NCI-H748 treated with DMSO at 0.1 percent for 48 hours (cell line): ENCODE results near the gene CEMIP2.

ENCODE experiments used
- DNase-seq: peaks from one replicate; lab custom pipeline; 2025; lab: John Stamatoyannopoulos, UW

The CEMIP2 gene

DNA sequence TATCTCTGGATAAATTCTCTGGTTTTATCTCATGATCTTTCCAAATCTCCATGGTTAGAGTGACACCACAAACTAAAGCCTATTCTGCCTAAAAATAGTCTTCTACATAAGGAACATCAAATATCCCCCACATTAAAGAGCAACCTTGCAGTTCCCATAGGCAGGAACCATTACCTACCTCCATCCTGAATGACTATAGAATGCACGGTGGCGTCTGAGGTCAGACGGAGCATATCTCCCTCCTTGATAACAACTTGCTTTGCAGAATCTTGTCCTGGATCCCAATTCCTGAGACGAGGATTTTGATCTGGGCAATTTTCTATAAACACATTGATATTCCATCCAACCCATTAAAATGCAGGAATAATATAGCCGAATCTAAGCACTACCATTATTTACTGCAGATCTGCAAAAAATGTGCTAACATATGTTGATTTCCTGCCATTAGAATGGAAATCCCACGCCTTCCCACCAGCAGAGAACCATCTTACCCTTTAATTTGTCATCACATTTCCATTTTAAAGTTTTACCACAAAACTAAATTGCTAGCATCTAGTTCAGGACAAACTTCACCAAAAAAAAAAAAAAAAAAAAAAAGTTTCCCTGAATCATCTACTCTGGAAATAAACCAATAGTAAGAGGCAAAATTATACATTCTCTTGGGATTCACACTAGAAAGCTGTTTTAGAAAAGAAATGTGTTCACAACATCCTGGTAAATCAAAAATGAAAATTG lies 22.1 kb downstream of the CEMIP2 start:
- no peak for DNase-seq

DNA sequence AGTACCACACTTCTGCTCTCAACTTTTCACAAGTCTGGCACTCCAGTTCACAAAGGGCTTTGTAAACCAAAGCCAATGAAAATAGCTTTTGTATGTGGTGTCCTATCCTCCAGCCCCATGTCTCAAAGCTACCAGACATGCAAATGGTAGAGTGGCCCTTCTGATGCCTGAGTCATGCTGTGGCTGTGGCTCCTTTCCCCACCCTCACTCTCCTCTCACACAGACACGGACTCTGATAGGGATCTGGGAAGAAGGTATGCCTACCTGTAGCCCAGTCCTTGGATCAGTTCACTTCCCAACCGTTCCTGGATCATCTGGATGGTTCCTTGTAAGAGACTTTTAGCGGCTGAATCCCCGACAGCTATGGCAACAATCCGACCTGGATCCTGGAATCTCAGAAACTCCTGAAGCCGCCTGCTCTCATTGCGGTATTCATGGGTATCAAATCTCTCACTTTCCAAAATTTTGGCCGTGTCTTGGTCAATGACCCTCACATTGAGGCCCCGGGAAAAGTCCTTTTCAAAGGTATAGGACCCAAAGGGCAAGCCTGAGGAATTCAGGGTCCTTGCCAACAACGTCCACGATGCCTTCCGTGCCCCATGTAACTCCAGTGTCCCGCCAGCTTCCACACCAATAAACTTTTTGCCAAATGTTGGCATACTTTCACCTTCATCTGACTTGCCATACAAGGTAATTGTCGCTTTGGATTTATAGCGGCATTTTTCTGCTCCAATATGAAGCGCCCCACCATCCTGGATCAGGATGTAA lies 23.4 kb downstream of the CEMIP2 start:
- no peak for DNase-seq

DNA sequence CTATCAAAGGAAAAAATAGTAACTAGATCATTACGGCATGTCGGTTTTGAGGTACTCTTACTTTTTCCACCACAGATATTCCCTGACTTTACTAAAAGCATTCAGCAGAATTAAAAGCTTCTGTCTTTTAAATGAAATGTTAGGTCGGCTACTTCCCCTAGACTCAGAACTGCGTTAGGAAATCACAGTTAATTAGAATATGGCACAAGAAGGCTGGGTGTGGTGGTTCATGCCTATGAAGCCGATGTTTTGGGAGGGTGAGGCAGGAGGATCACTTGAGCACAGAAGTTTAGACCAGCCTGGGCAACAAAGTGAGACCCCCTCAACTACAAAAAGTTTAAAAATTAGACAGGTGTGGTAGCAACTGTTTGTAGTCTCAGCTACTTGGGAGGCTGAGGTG lies 24.4 kb downstream of the CEMIP2 start:
- DNase-seq: no peak

DNA sequence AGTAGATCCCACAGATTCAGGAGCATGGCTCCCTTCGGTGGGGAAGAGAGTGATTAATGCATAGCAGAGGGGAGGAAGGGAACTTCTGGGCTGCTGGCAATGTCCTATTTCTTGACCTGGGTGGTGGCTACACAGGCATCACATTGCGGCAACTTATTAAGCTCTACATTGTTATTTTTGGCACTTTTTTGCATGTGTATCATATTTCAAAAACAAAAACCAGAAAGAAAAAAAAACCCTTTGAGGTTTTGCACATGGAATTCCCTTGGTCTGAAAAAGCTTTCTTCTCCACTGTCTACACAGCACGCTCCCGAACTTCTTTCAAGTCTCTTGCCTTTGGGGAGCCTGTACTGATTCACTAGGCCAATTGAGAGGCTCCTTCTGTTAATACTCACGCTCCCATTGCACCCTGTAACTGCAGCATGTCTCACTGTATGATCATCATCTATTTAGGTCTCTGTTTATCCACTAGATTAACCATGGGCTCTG lies 25.1 kb downstream of the CEMIP2 start:
- no peak for DNase-seq

DNA sequence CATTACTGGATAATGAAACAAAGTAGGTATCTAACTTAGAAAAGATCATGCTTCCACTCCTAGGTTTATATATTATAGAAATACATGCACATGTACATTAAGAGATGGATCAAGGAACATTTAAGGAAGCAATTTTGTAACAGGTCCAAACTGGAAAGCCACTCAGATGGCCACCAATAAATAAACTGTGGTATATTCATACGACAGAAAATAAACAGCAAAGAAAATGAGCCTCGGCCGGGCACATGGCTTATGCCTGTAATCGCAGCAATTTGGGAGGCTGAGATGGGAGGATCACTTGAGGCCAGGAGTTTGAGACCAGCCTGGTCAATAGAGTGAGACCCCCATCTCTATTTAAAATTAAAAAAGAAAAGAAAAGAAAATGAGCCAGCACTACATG lies 25.6 kb downstream of the CEMIP2 start:
- DNase-seq: no peak

DNA sequence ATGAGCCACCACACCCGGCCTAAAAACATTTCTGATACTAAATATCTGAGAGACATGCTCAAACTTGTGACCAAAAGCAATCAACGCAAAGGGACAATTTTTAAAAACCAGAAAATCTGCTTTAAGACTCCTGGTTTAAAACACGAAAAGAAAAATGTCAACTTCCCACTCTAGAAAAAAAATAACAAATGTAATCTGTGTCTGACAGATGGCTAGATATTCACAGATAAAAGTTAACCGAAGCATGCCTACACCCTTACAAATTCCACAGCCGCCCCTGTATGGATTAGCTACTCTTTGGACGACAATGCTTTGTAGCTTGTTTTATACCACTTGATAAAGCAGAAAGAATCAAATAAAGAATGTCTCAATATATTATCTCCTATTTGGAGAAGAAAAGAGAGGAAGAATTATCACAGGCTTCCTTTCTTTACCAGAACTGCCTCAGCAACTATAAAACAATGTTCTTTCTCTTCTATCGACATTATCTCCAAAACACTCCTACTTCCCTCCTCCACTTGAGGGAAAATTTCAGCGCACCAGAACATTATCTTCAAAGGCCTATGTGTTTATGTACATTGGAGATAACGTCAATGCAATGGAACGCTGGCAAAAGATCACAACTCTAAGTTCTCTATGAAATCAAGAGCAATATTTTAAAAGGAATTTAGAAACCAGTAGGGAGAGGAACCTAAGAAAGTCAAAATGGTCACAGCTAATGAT lies 26.2 kb downstream of the CEMIP2 start:
- no peak for DNase-seq

DNA sequence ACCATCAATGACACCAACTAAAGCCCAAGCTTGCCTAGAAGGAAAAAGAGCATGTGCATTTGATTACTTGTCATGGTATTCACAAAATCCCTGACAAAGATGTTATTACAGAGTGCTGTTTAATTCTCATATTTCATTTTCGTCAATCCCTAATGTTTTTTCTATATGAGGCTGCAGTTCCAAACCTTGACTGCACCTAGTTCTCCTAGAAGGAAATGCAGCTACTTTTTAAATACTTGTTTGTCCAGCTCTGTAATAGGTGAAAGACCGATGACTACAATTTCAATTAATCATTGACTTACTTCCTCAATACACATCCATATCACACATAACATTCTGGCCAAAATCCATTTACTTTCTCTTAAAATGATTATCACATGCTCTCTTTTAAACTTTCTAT lies 28.1 kb downstream of the CEMIP2 start:
- DNase-seq: no peak

DNA sequence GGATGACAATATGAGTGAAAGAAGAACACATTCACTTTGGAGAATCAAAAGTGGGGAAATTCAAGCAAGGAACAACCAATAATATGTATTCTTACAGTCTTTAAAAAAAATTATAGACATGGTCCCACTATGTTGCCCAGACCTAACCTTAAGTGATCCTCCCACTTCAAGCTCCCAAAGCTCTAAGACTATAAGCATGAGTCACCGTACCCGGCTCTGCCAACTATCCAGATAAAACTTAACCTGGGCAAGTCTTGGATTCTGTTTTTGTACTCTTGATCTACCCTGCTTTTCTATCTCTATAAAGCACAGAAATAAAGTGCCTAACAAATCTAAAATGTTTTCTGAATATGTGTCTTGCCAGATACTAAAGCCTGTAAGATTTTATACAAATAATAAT lies 30.9 kb downstream of the CEMIP2 start:
- DNase-seq: no peak

DNA sequence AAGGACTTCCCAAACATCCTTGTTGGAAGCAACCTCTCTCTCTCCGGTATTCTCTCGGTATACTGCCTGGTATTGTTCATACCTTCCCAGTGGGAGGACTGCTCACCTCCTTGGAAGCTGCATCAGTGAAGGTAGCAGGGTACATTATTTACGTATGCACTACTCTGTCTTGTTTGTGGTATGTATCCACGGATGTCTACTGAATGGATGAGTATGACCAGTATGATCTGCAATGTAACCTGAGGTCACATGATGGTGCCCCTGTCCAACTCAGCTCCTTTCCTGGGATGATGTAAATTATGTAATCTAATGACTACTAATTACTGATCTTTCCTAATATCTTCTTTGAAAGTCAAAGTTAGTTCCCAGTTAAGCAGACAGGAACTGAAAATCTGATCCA lies 32.1 kb downstream of the CEMIP2 start:
- DNase-seq: no peak

DNA sequence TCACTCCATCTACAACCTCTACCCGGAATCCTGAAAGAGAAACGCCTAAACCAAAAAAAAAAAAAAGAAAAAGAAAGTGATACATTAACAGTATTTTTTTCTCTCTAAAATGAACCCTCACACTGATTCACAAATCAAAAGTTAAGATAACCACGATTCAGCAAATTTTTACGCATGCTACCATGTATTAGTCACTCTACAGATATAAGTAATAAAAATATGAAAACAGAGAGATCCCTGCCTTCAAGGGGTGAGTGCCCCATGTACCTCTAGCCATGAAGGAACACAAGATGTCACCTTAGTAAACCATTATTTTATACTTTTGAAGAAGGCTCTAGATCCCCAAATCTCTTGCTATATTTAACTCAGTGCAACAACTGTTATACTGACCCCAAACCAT lies 33.4 kb downstream of the CEMIP2 start:
- DNase-seq: no peak

DNA sequence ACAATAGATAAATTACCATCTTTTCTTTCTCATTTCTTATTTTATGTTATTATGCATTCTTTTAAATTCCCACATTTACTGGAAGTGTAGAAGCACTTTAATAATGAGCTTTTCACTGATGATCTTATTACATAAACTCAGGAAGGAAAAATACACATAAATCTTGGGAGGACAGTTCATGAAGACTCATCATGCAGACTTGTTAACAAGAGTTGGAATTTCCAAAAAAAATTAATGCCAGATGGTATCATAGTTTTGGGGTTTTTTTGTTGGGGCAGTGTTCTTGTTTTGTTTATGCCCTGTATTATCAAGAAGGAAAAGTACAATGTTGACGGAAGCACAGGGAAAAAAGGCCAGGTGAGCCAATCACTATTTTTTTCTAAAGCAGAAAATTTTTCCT lies 35.1 kb downstream of the CEMIP2 start:
- no peak for DNase-seq

DNA sequence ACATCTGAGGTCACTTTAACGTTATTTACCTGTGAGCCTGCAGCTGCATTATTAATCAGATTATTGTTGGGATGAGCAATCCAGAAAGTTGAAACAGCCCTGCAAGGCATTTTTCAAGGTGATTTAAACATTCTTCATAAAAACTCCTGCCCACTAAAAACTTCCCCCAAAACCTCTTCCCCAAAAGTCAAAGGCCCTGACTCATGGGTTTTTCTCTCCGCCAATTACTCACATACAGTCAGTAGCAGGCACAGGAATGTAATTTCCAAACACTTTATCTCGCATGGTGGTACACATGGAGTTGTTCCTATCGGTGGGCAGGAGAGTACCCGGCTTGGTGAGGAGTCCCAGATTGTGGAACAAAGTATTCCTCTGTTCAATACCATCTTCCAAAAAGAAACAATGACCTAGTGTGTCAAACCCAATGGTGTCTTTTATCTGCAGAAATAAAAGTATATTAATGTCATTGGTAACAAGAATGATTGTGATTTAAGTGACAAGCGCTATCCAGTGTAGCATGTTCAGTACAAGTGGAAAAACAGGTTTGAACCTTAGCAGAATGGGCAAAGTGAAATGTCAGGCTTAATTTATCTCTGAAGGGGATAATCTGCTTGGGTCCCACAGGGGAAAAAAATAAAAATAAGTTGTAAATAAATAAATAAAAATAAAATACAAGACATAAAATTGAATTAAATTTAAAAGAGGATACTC lies 38.3 kb downstream of the CEMIP2 start:
- no peak for DNase-seq

DNA sequence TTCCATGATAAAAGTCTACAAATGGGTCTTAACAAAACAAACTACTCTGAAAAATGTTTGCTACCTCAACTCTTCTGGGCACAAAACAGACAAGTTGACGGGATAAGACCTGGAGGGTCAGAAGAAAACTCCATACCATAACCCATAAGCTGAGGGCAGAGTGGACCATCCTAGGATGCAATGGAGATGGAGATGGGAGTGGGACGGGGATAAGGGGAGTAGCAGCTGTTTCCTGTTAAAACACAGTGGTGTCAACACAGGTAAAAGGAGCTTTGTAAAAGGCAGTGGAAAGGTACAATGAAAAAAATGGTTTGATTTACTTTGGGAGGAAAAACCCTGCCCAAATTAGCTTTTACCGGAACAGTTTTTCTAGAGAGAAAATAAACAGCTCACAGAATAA lies 41.6 kb downstream of the CEMIP2 start:
- DNase-seq: peak; percentile 9

DNA sequence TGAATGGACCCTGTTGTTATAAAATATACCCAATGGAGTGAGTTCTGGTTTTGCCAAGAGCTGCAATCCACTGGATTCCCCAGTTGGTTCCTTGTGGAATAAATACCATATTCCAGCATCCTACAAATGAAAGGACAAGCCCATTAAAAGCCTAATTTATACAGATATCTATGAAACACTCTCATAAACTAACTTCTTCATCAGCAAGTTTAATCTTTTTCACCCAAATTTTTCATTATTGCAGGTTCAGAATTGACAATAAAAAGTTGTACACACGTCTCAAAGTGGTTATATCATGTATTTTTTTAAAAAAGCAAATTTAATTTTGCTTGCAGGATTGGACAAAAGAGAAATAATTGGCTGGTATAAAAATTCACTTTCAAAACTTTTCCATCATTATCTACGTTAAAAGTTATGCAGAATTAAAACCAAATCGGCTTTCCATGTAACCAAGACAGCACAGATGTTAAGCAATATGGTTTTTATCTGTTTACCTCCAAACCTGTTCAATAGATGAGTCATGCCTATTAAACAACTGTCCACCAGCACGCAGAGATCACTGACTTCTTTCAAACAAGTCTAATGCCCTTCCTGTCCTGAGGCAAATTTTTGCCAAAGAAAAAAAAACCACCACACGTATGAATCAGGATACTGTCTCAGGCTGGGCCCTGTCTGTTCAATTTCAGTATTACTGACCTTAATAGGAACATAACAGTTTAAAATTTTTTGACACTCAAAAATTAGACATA lies 42.5 kb downstream of the CEMIP2 start:
- DNase-seq: peak; percentile 52

DNA sequence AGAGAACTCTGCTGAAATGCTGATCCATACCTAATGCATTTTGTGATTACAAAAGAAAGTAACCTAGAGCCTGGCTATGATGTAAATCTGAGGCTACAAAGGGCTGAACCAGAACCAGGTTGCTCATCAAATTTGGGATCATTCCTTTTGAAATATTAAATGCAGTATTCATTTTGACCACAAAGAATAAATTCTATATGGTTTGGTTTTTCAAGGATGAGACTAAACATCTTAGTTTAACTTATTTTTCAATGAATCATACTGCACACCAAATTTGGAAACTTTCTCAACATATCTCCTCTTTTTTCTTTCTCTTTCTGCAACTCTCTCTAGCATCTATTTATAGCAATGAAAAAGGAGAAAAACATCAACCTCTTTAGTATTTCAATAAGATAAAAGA lies 46.5 kb downstream of the CEMIP2 start:
- no peak for DNase-seq

DNA sequence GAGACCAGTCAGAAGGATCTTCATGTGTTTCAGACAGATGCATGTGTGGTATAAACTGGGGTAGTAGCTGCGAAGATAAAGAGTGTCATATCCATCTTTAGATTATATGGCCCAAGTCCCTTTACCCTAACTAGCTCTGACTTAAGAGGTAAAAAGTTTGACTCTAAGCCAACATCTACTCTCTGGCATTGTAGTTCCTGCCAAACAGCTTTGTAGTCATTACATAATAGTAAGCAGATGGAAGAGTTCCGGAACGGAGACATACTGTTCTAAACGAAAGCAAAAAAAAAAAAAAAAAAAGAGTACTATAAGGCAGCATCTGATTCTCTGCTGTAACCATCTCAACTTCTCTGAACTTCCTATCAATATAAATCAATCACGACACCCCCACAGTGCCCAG lies 48.8 kb downstream of the CEMIP2 start:
- no peak for DNase-seq

DNA sequence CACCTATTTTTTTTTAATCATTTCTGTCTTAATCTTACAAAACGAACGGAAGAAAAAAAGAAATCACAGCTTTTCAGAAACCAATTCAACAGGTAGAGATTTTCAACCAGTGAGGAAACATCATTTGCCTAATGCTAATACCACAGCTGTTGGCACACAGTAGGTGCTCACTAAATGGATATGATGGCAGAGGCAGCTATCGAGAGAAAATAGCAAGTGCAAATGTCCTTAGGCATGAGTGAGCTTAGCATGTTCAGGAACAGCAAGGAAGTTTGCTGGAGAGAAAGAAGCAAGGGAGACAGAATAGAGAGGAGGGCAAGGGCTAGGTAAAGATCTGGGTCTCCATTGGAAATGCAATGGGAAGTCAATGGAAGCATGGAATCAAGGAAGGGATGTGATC lies 49.2 kb downstream of the CEMIP2 start:
- DNase-seq: no peak

DNA sequence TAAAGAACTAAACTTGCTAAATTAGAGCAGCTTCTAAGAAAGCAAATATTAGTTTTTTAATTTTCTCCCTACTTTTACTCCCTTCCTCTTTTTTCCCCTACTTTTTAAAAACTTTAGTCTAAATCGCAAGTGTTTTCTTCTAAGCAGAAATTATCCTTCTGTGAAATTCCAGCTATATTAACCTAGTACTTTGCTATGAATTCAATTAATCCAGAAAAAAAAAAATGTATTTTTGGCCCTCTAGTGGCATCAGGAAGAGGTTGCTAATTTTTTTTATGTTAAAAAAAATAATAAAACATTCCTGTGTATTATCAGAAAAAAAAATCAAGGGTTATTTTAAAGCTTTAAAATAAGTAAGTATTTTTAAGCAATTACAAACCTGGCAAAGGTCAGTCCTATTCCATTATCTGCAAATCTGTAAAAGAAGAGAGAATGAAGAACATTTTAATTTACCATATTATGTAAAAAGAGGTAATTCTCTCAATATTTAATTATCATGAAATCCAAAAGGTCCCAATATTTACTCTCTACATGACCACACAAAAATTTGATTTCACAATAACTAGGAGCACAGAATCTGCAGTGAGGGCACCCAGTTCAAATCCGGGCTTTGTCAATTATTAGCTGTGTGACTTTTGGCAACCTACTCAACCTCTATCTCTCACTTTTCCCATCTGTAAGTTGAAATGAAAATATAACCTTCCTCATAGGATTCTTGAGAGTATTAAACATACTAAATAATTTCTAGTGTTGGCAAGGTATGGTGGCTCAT lies 52.0 kb downstream of the CEMIP2 start:
- DNase-seq: no peak

DNA sequence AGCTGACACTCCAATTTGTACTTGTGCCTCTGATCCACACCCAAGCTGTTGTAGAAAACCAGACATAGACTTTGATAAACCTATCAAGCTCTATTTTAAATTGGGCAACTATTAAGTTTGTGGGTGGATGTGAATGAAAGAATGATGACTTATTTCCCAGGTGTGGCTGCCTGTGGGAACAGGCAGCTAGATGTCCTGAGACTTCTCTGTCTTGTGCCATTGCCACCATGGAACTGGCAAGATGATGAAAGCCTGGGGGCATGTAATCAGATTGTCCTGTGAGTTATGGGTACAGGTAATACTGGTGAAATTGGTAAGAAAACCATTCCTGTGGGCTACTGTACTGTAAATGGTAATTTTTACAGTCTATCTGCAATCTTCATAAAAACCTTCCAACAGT lies 57.5 kb downstream of the CEMIP2 start:
- DNase-seq: no peak

DNA sequence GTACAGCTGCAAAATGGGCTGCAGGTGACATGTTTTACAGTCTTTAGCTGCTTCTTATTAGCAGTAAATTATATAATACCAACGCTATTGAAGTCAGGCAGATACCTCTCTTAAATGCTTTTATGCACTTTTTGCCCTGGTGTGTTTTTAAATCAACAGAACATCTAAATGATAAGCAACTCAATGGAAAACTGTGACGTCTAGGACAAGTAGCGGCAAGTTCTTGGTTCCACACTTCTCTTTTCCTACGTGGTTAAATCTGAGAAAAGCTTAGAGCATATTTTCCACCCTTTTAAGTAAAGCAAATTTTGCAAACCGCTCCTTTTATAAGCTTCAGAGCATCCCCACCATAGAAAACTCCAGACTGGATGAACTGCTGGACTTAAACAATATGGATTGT lies 58.1 kb downstream of the CEMIP2 start:
- no peak for DNase-seq

DNA sequence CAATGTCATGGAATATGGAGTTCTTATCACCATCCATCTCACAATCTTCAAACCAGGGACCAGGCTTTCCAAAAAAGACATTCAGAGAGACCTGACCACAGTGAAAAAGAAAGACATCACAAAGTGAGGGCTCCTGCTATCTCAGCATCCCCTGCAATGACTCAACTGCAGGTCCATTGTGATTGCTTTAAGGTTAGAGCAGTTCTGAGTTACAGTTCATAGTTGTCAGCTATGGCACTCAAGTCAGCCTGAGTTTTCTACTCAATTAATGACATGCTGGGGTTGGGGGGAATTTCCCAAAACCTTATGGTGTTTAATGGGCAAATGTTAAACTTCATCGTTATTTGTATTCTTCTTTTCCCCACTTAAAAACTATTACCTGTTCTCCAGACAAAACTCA lies 58.9 kb downstream of the CEMIP2 start:
- DNase-seq: no peak
